GM19023 (cell line): ENCODE data around the gene JAZF1.

ENCODE experiments used
- ATAC-seq: cut with Tn5 transposase; IDR thresholded peaks from one replicate; pipeline ENCODE4 v1.9.1; 2021; ENCODE audit warnings: mild to moderate bottlenecking, moderate library complexity; ENCODE audit not compliant: unreplicated experiment

The JAZF1 gene

GRCh38 chr7:28192786-28193585 is 12.4 kb upstream of the JAZF1 start:
- no peak for ATAC-seq

GRCh38 chr7:28191751-28192150 is 11.2 kb upstream of the JAZF1 start:
- ATAC-seq, result no peak

- no peak for ATAC-seq
These were observed 10.6 kb upstream of the JAZF1 start for GRCh38 chr7:28191184-28191583.

- no peak for ATAC-seq
These were observed 9.6 kb upstream of the JAZF1 start for GRCh38 chr7:28190077-28190710.

- no peak for ATAC-seq
These were observed 6.4 kb upstream of the JAZF1 start for GRCh38 chr7:28187012-28187411.

GRCh38 chr7:28183627-28184026 is 3.0 kb upstream of the JAZF1 start:
- ATAC-seq, result no peak

- no peak for ATAC-seq
These were observed 1.5 kb upstream of the JAZF1 start for GRCh38 chr7:28182071-28182471.

GRCh38 chr7:28181416-28181815 is 821 bp upstream of the JAZF1 start:
- ATAC-seq, result no peak

GRCh38 chr7:28180031-28180363 is 598 bp downstream of the JAZF1 start:
- no peak for ATAC-seq

- ATAC-seq, result peak; percentile 85
These were observed 1.2 kb downstream of the JAZF1 start for GRCh38 chr7:28179120-28180030.

- ATAC-seq, result no peak
These were observed 2.0 kb downstream of the JAZF1 start for GRCh38 chr7:28178599-28178998.

GRCh38 chr7:28177836-28178235 is 2.8 kb downstream of the JAZF1 start:
- no peak for ATAC-seq

- ATAC-seq, result no peak
These were observed 4.0 kb downstream of the JAZF1 start for GRCh38 chr7:28176645-28177044.

- ATAC-seq, result no peak
These were observed 4.4 kb downstream of the JAZF1 start for GRCh38 chr7:28176174-28176573.

GRCh38 chr7:28174901-28175661 is 5.5 kb downstream of the JAZF1 start:
- no peak for ATAC-seq

- no peak for ATAC-seq
These were observed 6.2 kb downstream of the JAZF1 start for GRCh38 chr7:28174442-28174841.

- ATAC-seq, result no peak
These were observed 7.1 kb downstream of the JAZF1 start for GRCh38 chr7:28173531-28173930.

- no peak for ATAC-seq
These were observed 7.6 kb downstream of the JAZF1 start for GRCh38 chr7:28172958-28173357.

- ATAC-seq, result no peak
These were observed 9.9 kb downstream of the JAZF1 start for GRCh38 chr7:28170701-28171100.

- ATAC-seq, result no peak
These were observed 11.4 kb downstream of the JAZF1 start for GRCh38 chr7:28169230-28169629.
